ENCODE measurements around the gene SULF2. TPM values are rescaled to one million over a fixed set of nuclear protein-coding genes. Genes with fewer than 3 reads are reported as not detected.

The SULF2 gene
- total and polyA plus RNA-seq, 2 of the 4 experiments (the other 2 are of a cell fraction) = 0.54 to 0.77 TPM

- no peak overlapping the region for H2AK5ac ChIP-seq (ENCODE audit: low read depth, low read length)
- ChIA-PET POLR2A (ENCODE audit: unreplicated experiment) (no interaction called here), CTCF (interaction anchor here (1.1 kb wide), 1 partner anchor 237 kb away, joined by 3 read pairs; no protein-coding TSS in a partner anchor)
- H2BK15ac ChIP-seq (ENCODE audit: low read depth, low read length) = no peak overlapping the region
- no peak overlapping the region for H3K27ac ChIP-seq (ENCODE audit: insufficient read depth, low read length)
- H3K9me3 ChIP-seq (ENCODE audit: control insufficient read depth, insufficient read depth, low read length) = peaks cover 27% of the 10 kb centered on the region
- H3K9ac ChIP-seq (ENCODE audit: low read depth, low read length) = no peak overlapping the region
- peak overlapping the region; percentile 39 for H2AFZ ChIP-seq (replicated peaks; ENCODE audit: low read length, poor library complexity)
- H3K4me2 ChIP-seq (ENCODE audit: low read depth, low read length) = no peak overlapping the region
- H3K36me3 ChIP-seq (ENCODE audit: control insufficient read depth, insufficient read depth, low read length) = no peaks in the 10 kb centered on the region; the same call in 1 of the 2 replicates
- no peak overlapping the region for H2BK120ac ChIP-seq (ENCODE audit: low read depth, low read length)
- H3K23ac ChIP-seq (ENCODE audit: low read depth, low read length) = no peak overlapping the region
- no peak overlapping the region for H3K4ac ChIP-seq (ENCODE audit: low read depth, low read length)
- no peak overlapping the region for H2BK5ac ChIP-seq (ENCODE audit: low read depth, low read length, poor library complexity, severe bottlenecking)
- in situ Hi-C loops (cut with MboI; ENCODE audit: low sequenced_read_pairs) = loop anchor here (10.0 kb wide), 1 partner anchor 606 kb away; no protein-coding TSS in a partner anchor
- H3K14ac ChIP-seq (replicated peaks; ENCODE audit: low read depth, low read length) = no peak overlapping the region
- no peak overlapping the region for H4K5ac ChIP-seq (ENCODE audit: low read depth, low read length)
- intact Hi-C loops (cut with micrococcal nuclease) = no loop called here
- no TSS peak for BruUV-seq (replicated peaks)
- no peaks in the 10 kb centered on the region for H3K9me1 ChIP-seq (ENCODE audit: insufficient read depth, low read length)
- H3K79me1 ChIP-seq (ENCODE audit: low read depth in 1 of 2, low read length in 2 of 2) = no peaks in the 10 kb centered on the region
- no peak overlapping the region for H3K4me3 ChIP-seq (ENCODE audit: insufficient read depth, low read depth, low read length)
- dilution Hi-C loops (cut with HindIII; ENCODE audit: low sequenced_read_pairs, unreplicated experiment) = no loop called here
- no peak overlapping the region for H2BK20ac ChIP-seq (ENCODE audit: low read depth, low read length)
- TF ChIP-seq NFE2L2 (IDR thresholded peaks at IDR 0.05; ENCODE audit: low read depth, low read length) = peak; percentile 52; the same call in 1 of the 2 replicates
- TF ChIP-seq FOS (IDR thresholded peaks at IDR 0.05; ENCODE audit: low read depth, low read length) = no peak
- no peak for TF ChIP-seq RAD21 (IDR thresholded peaks at IDR 0.05; ENCODE audit: low read length)
- TF ChIP-seq SMC3 (IDR thresholded peaks at IDR 0.05; ENCODE audit: low read depth, low read length) = no peak
- no peak for TF ChIP-seq USF2 (IDR thresholded peaks at IDR 0.05; ENCODE audit: low read depth, low read length)
- no peak for TF ChIP-seq POLR2A (IDR thresholded peaks at IDR 0.05; ENCODE audit: low read depth, low read length)
- no peak for TF ChIP-seq RCOR1 (IDR thresholded peaks at IDR 0.05; ENCODE audit: insufficient replicate concordance, low read length)
- no peak for TF ChIP-seq MXI1 (IDR thresholded peaks at IDR 0.05; ENCODE audit: borderline replicate concordance, low read depth, low read length)
- no peak overlapping the region for H2AK9ac ChIP-seq (replicated peaks; ENCODE audit: low read depth, low read length, poor library complexity)
- no peaks in the 10 kb centered on the region; the same call in 1 of the 2 replicates for H3K27me3 ChIP-seq (ENCODE audit: control insufficient read depth, insufficient read depth, low read length)
- no peaks in the 10 kb centered on the region for H4K20me1 ChIP-seq (ENCODE audit: insufficient read depth, low read length)
- no peak overlapping the region for H4K8ac ChIP-seq (ENCODE audit: low read depth in 2 of 2, low read length in 2 of 2)
- no peak overlapping the region for H3K18ac ChIP-seq (ENCODE audit: low read depth, low read length)
- peak; percentile 34; the same call in 1 of the 2 replicates for ATAC-seq (ENCODE audit: low read depth)
- H3K4me1 ChIP-seq (ENCODE audit: control insufficient read depth, insufficient read depth, low read length) = peaks cover 3% of the 10 kb centered on the region; the same call in 1 of the 2 replicates
- no peak overlapping the region for H3K56ac ChIP-seq (ENCODE audit: extremely low read depth, insufficient read depth, low read length)
- no peak overlapping the region for H4K91ac ChIP-seq (ENCODE audit: insufficient read depth, low read depth, low read length)
- peak; percentile 15 for DNase-seq
- 80% methylated on average over 3 of the region's 18 CpGs; no CpG with 5 or more reads in 1 of the 2 experiments for WGBS, 2 experiments (ENCODE audit: extremely low coverage in 2 of 2, insufficient read length in 1 of 2)
These were observed 96.6 kb downstream of the SULF2 start for GRCh38 chr20:47688385-47689381.

All from IMR-90 (cell line).